T-helper 2 cell treated with Interferon-gamma antibody and Interleukin-4, amounts not matched to agents 5 μg/mL and 100 μg/mL, for 36 hours (primary cell): ENCODE data around the gene PHLDA3.
A peak's percentile ranks its signal among the peaks of the same experiment; 100 is the strongest.
"Not testable (repeated sequence)": the region's sequence is repeated elsewhere in the genome, so short reads cannot be mapped to it uniquely, and the experiment has no call there.

ENCODE experiments used
- DNase-seq: peaks from one replicate; pipeline ENCODE4 v3.0.0; 2021; ENCODE audit warnings: low spot score
- H3K27ac Mint-ChIP-seq: one replicate; pipeline ENCODE4 v1.8.0; 2021; ENCODE audit warnings: mild to moderate bottlenecking, mixed read lengths
- H3K27me3 Mint-ChIP-seq: one replicate; pipeline ENCODE4 v1.8.0; 2021; ENCODE audit warnings: low read depth, mixed read lengths
- H3K36me3 Mint-ChIP-seq: one replicate; pipeline ENCODE4 v1.8.0; 2021; ENCODE audit warnings: low read depth, mixed read lengths
- H3K4me1 Mint-ChIP-seq: one replicate; pipeline ENCODE4 v1.8.0; 2021; ENCODE audit warnings: low read depth, mixed read lengths
- H3K4me3 Mint-ChIP-seq: one replicate; pipeline ENCODE4 v1.8.0; 2022; ENCODE audit warnings: mild to moderate bottlenecking, moderate library complexity, mixed read lengths
- H3K9me3 Mint-ChIP-seq: one replicate; pipeline ENCODE4 v1.8.0; 2021; ENCODE audit warnings: mixed read lengths

PHLDA3 gene

DNA sequence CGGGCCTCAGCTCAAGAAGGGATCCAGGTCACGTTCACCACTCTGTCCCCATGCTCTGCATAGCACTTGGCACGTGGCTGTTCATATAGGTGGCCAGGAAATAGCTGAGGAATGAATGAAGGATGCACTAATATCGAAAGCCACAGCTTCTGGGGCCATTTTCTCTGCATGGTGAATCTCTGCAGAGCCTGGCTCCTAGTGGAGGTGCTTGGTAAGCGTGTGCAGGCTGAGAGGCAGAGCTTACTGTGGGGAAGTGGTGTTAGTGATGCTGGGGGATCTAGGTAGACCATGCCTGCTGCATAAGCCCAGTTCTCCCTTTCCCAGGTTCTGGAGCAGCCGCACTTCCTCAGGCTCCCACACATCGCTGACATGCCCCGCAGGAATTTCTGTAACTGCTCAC is 29.6 kb upstream of the PHLDA3 start:
- Mint-ChIP-seq H3K27ac (no peak overlapping the region), H3K27me3 (no peaks in the 10 kb centered on the region), H3K36me3 (peaks cover 22% of the 10 kb centered on the region), H3K4me3 (no peak overlapping the region), H3K4me1 (peaks cover 10% of the 10 kb centered on the region), H3K9me3 (no peaks in the 10 kb centered on the region)
- no peak for DNase-seq

DNA sequence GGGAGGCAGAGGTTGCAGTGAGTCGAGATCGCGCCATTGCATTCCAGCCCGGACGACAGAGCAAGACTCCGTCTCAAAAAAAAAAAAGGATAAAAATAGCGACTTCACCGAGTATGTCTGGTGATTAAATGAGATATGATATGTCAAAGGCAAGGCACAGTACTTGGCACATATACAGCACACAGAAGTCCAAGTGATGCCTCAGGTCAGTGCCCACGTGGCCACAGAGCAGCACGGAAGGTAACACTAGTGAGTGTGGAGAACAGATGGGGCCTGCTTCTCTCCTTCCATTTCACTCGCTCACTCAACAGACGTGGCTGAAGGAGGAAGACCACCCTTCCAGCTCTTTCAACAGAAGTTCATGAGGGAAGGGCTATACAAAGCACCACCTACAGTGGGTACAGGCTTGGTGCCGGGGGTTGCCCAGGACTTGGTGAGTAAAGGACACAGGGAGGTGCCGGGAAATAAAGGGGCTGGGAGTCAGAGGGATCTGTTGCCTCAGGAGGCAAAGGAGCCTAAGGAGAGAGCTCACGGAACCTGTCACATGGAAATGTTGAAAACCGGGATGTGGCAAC is 29.0 kb upstream of the PHLDA3 start:
- DNase-seq, result no peak
- Mint-ChIP-seq H3K4me1 (peaks cover 7% of the 10 kb centered on the region), H3K27me3 (no peaks in the 10 kb centered on the region), H3K4me3 (no peak overlapping the region), H3K27ac (no peak overlapping the region), H3K9me3 (no peaks in the 10 kb centered on the region), H3K36me3 (peaks cover 28% of the 10 kb centered on the region)

DNA sequence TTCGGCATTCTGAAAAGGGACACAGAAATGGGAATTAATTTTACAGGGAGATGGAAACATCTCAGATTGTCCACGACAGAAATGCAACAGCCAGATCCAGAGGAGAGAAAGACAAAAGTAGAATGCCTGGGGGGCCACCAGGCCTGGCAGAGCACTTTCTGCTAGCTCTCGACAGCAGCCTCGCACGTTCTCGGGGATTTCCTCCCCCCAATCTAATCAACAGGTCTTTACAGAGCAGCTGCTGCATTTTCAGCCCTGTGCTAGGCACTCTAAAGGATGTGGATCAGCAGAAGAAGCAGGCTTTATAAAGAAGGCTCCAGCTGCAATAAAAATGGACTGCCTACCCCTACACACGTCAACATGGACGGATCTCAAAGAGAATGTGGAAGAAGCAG is 27.3 kb upstream of the PHLDA3 start:
- H3K9me3 Mint-ChIP-seq, result no peaks in the 10 kb centered on the region
- peaks cover 29% of the 10 kb centered on the region for H3K36me3 Mint-ChIP-seq
- no peak overlapping the region for H3K27ac Mint-ChIP-seq
- H3K4me3 Mint-ChIP-seq, result no peak overlapping the region
- no peak for DNase-seq
- H3K4me1 Mint-ChIP-seq, result no peaks in the 10 kb centered on the region
- H3K27me3 Mint-ChIP-seq, result no peaks in the 10 kb centered on the region

DNA sequence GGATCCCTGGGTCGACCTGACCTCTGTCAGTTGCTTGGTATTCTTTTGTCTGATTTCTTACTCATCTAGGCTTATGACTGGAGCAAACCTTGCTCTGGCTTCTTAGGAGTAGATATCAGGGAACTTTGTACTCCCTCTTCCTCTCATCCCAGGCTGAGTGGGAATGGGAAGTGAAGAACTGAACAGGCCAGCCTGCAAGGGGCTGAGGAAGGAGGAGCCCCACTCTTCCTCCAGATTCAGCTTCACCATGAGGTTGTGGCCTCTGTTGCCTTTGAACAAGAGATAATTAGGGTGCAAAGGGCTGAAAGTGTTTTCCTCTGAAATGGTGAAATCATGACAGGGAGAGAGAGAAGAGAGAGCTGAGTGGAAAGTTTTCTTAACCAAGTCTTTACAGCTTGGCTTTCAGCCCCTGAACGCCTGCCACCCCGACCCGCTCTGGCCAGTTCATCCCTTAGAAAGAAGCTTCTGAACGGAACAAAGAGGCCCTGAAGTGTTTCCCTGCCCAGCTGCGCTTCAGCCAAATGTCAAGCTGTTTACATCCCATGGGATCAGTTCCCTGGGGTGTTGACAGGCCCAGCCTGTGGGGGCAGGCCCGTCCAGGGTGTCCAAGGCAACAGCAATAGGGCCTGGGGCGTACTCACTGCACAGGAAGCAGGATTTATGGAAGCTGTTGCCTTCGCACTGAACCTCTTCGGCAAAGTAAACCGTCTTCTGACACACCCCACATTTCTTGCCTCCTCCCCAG is 26.7 kb upstream of the PHLDA3 start:
- Mint-ChIP-seq H3K4me3 (no peak overlapping the region), H3K9me3 (no peaks in the 10 kb centered on the region), H3K4me1 (no peaks in the 10 kb centered on the region), H3K27ac (no peak overlapping the region), H3K27me3 (no peaks in the 10 kb centered on the region), H3K36me3 (peaks cover 29% of the 10 kb centered on the region)
- no peak for DNase-seq

DNA sequence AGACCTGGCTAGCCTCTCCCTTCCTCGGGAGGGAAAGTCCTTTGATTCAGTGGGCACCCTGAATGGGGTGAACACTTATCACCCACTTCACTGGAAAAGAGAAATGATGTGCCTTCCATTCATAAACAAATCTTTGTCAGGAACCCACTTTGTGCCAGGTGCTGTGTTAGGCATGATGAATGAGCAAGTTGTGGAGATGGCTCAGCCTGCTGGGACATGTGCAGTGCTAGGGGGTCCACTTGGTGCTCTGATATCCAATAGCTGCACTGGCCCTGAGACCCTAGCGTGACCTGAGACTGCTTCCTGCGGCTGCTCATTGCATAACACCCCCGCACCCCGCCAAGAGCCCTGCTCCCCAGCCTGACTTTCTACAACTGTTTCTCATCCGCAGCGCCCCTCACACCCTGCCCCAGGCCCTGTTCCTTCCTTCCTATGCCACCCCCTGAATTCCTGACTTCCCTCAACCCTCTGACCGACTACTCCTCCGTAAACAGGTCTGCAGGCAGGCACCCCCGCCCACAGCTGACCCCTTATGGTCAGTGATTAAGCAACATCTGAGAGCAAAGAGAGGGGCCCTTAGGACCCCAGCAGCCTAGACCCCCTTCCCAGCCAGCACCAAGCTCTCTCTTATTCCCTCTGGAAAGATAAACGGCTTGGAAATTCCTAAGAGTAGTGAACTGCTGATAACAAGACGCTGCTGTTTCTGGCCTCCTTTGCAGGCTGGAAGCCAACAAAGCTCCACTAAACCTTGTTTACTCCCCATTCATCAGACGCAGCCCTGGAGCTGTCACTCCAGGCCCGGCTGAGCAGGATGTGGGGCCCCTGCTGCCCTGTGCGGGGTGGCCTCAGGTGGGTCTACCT is 25.0 kb upstream of the PHLDA3 start:
- H3K9me3 Mint-ChIP-seq, result no peaks in the 10 kb centered on the region

GRCh38 chr1:201493026-201493656 is 24.2 kb upstream of the PHLDA3 start:
- not testable (repeated sequence) for H3K4me1 Mint-ChIP-seq, H3K4me3 Mint-ChIP-seq, H3K27me3 Mint-ChIP-seq, H3K9me3 Mint-ChIP-seq, DNase-seq
- Mint-ChIP-seq H3K27ac (peak overlapping the region; percentile 17), H3K36me3 (peaks cover 43% of the 10 kb centered on the region)

More for the DNA sequence above, 25.0 kb upstream of the PHLDA3 start:
- Mint-ChIP-seq H3K36me3 (peaks cover 35% of the 10 kb centered on the region), H3K4me1 (no peaks in the 10 kb centered on the region), H3K27ac (peak overlapping the region; percentile 31), H3K4me3 (no peak overlapping the region), H3K27me3 (no peaks in the 10 kb centered on the region)
- DNase-seq, result no peak

DNA sequence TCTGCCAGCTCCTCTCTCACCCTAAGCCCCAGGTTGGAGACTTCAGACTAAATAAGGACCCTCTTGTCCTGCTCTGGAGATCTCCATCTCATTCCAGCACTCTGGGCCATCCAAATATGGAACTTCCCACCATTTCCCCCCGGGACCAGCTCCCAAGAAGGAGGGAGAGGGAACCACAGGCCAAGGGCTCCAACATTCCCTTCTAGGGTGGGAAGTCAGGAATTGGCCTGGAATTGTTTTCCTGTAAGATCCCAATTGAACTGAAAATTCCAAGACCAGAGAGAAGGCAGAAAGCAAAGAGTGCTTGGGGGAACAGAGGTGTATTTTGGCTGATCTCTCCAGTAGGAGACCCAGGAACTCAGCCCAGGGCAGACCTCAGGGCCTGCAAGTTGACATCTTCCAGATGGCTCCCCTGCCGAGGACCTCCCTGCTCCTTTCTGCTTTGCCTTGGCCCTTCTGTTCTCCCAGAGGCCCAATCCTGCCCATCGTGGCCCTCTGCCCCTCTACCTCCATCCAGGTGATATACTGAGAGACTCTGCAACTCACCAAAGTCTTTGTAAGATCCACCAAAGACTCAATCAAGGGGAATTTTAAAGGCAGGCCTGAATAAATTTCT is 23.0 kb upstream of the PHLDA3 start:
- no peak for DNase-seq
- H3K4me1 Mint-ChIP-seq, result no peaks in the 10 kb centered on the region
- no peaks in the 10 kb centered on the region for H3K9me3 Mint-ChIP-seq
- no peak overlapping the region for H3K4me3 Mint-ChIP-seq
- no peak overlapping the region for H3K27ac Mint-ChIP-seq
- H3K27me3 Mint-ChIP-seq, result no peaks in the 10 kb centered on the region
- H3K36me3 Mint-ChIP-seq, result peaks cover 40% of the 10 kb centered on the region

- Mint-ChIP-seq H3K4me1 (no peaks in the 10 kb centered on the region), H3K4me3 (no peak overlapping the region), H3K27ac (no peak overlapping the region), H3K9me3 (no peaks in the 10 kb centered on the region), H3K36me3 (peaks cover 39% of the 10 kb centered on the region), H3K27me3 (no peaks in the 10 kb centered on the region)
- DNase-seq, result no peak
Measured at GRCh38 chr1:201490708-201491131, 21.7 kb upstream of the PHLDA3 start.

DNA sequence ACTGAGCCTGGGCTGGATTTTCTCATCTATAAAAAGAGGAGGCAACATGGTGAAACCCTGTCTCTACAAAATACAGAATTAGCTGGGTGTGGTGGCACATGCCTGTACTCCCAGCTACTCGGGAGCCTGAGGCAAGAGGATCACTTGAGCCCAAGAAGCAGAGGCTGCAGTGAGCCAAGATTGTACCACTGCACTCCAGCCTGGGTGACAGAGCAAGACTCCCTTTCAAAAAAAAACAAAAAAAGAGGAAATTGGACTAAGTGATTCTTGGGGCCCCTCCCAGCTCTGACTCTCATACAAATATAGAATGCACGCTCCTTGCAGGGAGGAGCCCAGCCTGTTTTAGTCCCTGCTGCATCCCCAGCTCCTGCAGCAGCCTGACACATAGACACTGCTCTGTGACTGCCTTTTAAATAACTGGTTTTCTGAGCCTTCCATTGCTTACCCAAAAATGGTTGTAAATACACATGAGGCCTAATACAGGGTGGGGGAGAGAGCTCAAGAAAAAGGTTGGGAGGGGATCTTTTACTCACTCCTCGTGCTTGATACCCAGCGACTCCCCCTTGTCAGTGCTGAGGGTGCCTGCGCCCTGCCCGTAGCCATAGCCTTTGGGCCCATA is 20.8 kb upstream of the PHLDA3 start:
- H3K27ac Mint-ChIP-seq, result no peak overlapping the region
- H3K27me3 Mint-ChIP-seq, result no peaks in the 10 kb centered on the region
- H3K9me3 Mint-ChIP-seq, result no peaks in the 10 kb centered on the region
- H3K4me3 Mint-ChIP-seq, result no peak overlapping the region
- peaks cover 42% of the 10 kb centered on the region for H3K36me3 Mint-ChIP-seq
- DNase-seq, result no peak
- no peaks in the 10 kb centered on the region for H3K4me1 Mint-ChIP-seq

GRCh38 chr1:201488830-201489589 is 20.0 kb upstream of the PHLDA3 start:
- DNase-seq, result no peak
- H3K36me3 Mint-ChIP-seq, result peaks cover 40% of the 10 kb centered on the region
- no peaks in the 10 kb centered on the region for H3K27me3 Mint-ChIP-seq
- no peaks in the 10 kb centered on the region for H3K4me1 Mint-ChIP-seq
- no peaks in the 10 kb centered on the region for H3K9me3 Mint-ChIP-seq
- no peak overlapping the region for H3K27ac Mint-ChIP-seq
- H3K4me3 Mint-ChIP-seq, result no peak overlapping the region

GRCh38 chr1:201487742-201488141 is 18.8 kb upstream of the PHLDA3 start:
- no peak for DNase-seq
- Mint-ChIP-seq H3K36me3 (peaks cover 32% of the 10 kb centered on the region), H3K4me3 (no peak overlapping the region), H3K27me3 (no peaks in the 10 kb centered on the region), H3K27ac (no peak overlapping the region), H3K9me3 (no peaks in the 10 kb centered on the region), H3K4me1 (no peaks in the 10 kb centered on the region)

DNA sequence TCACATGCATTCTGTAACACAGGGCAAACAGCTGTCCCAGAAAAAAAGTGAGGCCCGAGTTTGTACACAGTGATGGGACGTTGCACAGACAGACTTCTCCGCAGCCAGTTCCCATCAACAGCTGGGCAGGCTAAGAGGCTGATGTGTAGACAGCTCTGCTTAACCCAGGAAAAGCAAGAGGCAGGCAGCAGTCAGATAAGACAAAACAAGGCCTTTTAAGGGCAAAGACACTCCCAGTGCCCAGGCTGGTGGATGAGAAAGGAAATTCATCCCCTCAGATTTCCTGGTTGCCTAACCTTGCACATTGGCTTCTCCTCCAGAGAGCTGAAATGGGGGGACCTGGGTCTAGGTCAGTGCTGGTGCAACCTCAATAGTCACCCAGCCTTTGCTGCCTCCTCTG is 17.2 kb upstream of the PHLDA3 start:
- H3K9me3 Mint-ChIP-seq, result no peaks in the 10 kb centered on the region
- H3K4me1 Mint-ChIP-seq, result peaks cover 2% of the 10 kb centered on the region
- H3K27me3 Mint-ChIP-seq, result peaks cover 6% of the 10 kb centered on the region
- H3K27ac Mint-ChIP-seq, result no peak overlapping the region
- no peak overlapping the region for H3K4me3 Mint-ChIP-seq
- H3K36me3 Mint-ChIP-seq, result peaks cover 29% of the 10 kb centered on the region
- DNase-seq, result no peak
